Hepatocyte (in vitro differentiated cells): ENCODE results near the gene ABLIM2. TPM values are rescaled to one million over a fixed set of nuclear protein-coding genes. Genes with fewer than 3 reads are reported as not detected.
A peak's percentile ranks its signal among the peaks of the same experiment; 100 is the strongest.

Source experiments
- DNase-seq: peaks from one replicate; pipeline ENCODE4 v3.0.0-alpha.2; 2016; ENCODE audit warnings: low spot score
- H2AFZ ChIP-seq: fragments of 200-600 bp; sonication (generic); 2 replicates; pipeline ENCODE4 v1.6.0; 2016; ENCODE audit warnings: antibody characterized with exemption, mild to moderate bottlenecking
- H3K27ac ChIP-seq: fragments of 200-600 bp; sonication (generic); 2 replicates; pipeline ENCODE4 v1.5.1; 2016; ENCODE audit warnings: mild to moderate bottlenecking
- H3K27me3 ChIP-seq: fragments of 200-600 bp; sonication (generic); 2 replicates; pipeline ENCODE4 v1.6.1; 2016
- H3K36me3 ChIP-seq: fragments of 200-600 bp; sonication (generic); replicated peaks from 2 replicates; pipeline ENCODE4 v1.5.1; 2016; ENCODE audit warnings: low read depth; ENCODE audit not compliant: insufficient read depth
- H3K4me1 ChIP-seq: fragments of 200-600 bp; sonication (generic); 2 replicates; pipeline ENCODE4 v1.5.1; 2016; ENCODE audit warnings: mild to moderate bottlenecking, moderate library complexity; ENCODE audit not compliant: insufficient read depth
- H3K4me2 ChIP-seq: fragments of 200-600 bp; sonication (generic); 2 replicates; pipeline ENCODE4 v1.6.0; 2016
- H3K4me3 ChIP-seq: fragments of 200-600 bp; sonication (generic); 2 replicates; pipeline ENCODE4 v1.5.1; 2016; ENCODE audit warnings: mild to moderate bottlenecking
- H3K79me2 ChIP-seq: fragments of 200-600 bp; sonication (generic); 2 replicates; pipeline ENCODE4 v1.6.0; 2017; ENCODE audit warnings: mild to moderate bottlenecking
- H3K9me2 ChIP-seq: fragments of 200-600 bp; sonication (generic); replicated peaks from 2 replicates; pipeline ENCODE4 v1.6.0; 2017; ENCODE audit warnings: mild to moderate bottlenecking; ENCODE audit not compliant: insufficient read depth
- H3K9me3 ChIP-seq: fragments of 200-600 bp; sonication (generic); 2 replicates; pipeline ENCODE4 v1.5.1; 2016; ENCODE audit warnings: low read depth, mild to moderate bottlenecking
- H4K20me1 ChIP-seq: fragments of 200-600 bp; sonication (generic); 2 replicates; pipeline ENCODE4 v1.6.0; 2016; ENCODE audit warnings: mild to moderate bottlenecking; ENCODE audit not compliant: insufficient read depth, poor library complexity, severe bottlenecking
- EZH2 ChIP-seq: fragments of 200-600 bp; sonication (generic); IDR thresholded peaks from 2 replicates; pipeline ENCODE4 v1.6.1; 2016; ENCODE audit warnings: antibody characterized with exemption, mild to moderate bottlenecking, borderline replicate concordance
- EZH2phosphoT487 ChIP-seq: fragments of 200-600 bp; sonication (generic); IDR thresholded peaks from one replicate; pipeline ENCODE4 v1.6.1; 2018; ENCODE audit warnings: antibody characterized with exemption, mild to moderate bottlenecking, low read depth, moderate library complexity; ENCODE audit not compliant: unreplicated experiment, severe bottlenecking
- WGBS: methylation state at CpG from one replicate; pipeline ENCODE4 v1.1.6; 2016; ENCODE audit warnings: low lambda C conversion rate; ENCODE audit errors: missing lambda C conversion rate; 5-methylcytosine and 5-hydroxymethylcytosine counted together
- polyA plus RNA-seq: library from polyadenylated mRNA; unstranded; fragments of >200 nt; fragmentation: Nextera tagmentation; extraction: Ambion mirVana; gene quantifications from 2 replicates; pipeline ENCODE4 v1.2.1, GENCODE V29; 2016
- total RNA-seq: library from RNA; depleted of rRNA; stranded (reverse); fragments of >200 nt; gene quantifications from 2 replicates; pipeline ENCODE4 v1.2.3, GENCODE V29; 2014
- TF ChIP-seq, protein P1 (sequence below): fragments of 200-600 bp; sonication (generic); IDR thresholded peaks from 2 replicates; pipeline ENCODE4 v1.5.1; 2016; ENCODE audit warnings: antibody characterized with exemption, mild to moderate bottlenecking; ENCODE audit not compliant: poor library complexity

ABLIM2 gene
- total and polyA plus RNA-seq, 2 experiments from 2014 or later, result 1.7 to 2.0 TPM

GRCh38 chr4:7962609-7963508, 195.8 kb downstream of the ABLIM2 start:
- Histone ChIP-seq H3K4me2 (no peak overlapping the region), H3K27ac (no peak overlapping the region), H3K4me1 (peaks cover 11% of the 10 kb centered on the region), H3K9me3 (no peaks in the 10 kb centered on the region), H3K36me3 (no peaks in the 10 kb centered on the region), H3K9me2 (no peaks in the 10 kb centered on the region), H2AFZ (no peak overlapping the region), H3K79me2 (no peaks in the 10 kb centered on the region), H3K4me3 (no peak overlapping the region), H4K20me1 (no peaks in the 10 kb centered on the region), H3K27me3 (no peaks in the 10 kb centered on the region)
- no peak for DNase-seq
- TF ChIP-seq, protein P1, sequence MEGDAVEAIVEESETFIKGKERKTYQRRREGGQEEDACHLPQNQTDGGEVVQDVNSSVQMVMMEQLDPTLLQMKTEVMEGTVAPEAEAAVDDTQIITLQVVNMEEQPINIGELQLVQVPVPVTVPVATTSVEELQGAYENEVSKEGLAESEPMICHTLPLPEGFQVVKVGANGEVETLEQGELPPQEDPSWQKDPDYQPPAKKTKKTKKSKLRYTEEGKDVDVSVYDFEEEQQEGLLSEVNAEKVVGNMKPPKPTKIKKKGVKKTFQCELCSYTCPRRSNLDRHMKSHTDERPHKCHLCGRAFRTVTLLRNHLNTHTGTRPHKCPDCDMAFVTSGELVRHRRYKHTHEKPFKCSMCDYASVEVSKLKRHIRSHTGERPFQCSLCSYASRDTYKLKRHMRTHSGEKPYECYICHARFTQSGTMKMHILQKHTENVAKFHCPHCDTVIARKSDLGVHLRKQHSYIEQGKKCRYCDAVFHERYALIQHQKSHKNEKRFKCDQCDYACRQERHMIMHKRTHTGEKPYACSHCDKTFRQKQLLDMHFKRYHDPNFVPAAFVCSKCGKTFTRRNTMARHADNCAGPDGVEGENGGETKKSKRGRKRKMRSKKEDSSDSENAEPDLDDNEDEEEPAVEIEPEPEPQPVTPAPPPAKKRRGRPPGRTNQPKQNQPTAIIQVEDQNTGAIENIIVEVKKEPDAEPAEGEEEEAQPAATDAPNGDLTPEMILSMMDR, result no peak
- TF ChIP-seq EZH2phosphoT487 (no peak), EZH2 (no peak)
- 88% methylated on average over 17 of the region's 17 CpGs for WGBS

GRCh38 chr4:7960790-7961655, 197.6 kb downstream of the ABLIM2 start:
- H3K4me1 ChIP-seq, result peaks cover 19% of the 10 kb centered on the region
- no peak overlapping the region for H2AFZ ChIP-seq
- H3K9me3 ChIP-seq, result no peaks in the 10 kb centered on the region
- H3K27ac ChIP-seq, result peak overlapping the region; percentile 56
- no peaks in the 10 kb centered on the region for H3K9me2 ChIP-seq
- H3K4me3 ChIP-seq, result no peak overlapping the region
- H3K36me3 ChIP-seq, result no peaks in the 10 kb centered on the region
- no peaks in the 10 kb centered on the region for H3K27me3 ChIP-seq
- peak overlapping the region; percentile 7 for H3K4me2 ChIP-seq
- DNase-seq, result peak; percentile 80
- WGBS, result 71% methylated on average over 19 of the region's 19 CpGs
- TF ChIP-seq, protein P1, result no peak
- TF ChIP-seq EZH2, result no peak
- no peak for TF ChIP-seq EZH2phosphoT487
- no peaks in the 10 kb centered on the region for H4K20me1 ChIP-seq
- no peaks in the 10 kb centered on the region for H3K79me2 ChIP-seq

- Histone ChIP-seq H3K9me3 (no peaks in the 10 kb centered on the region), H3K4me1 (peaks cover 19% of the 10 kb centered on the region), H3K27me3 (no peaks in the 10 kb centered on the region), H3K36me3 (no peaks in the 10 kb centered on the region), H4K20me1 (no peaks in the 10 kb centered on the region), H3K79me2 (no peaks in the 10 kb centered on the region), H3K4me2 (no peak overlapping the region), H3K27ac (peak overlapping the region; percentile 37), H3K4me3 (no peak overlapping the region), H2AFZ (no peak overlapping the region), H3K9me2 (no peaks in the 10 kb centered on the region)
- DNase-seq, result no peak
- TF ChIP-seq EZH2phosphoT487, result no peak
- TF ChIP-seq EZH2, result no peak
- TF ChIP-seq, protein P1, result no peak
- 86% methylated on average over 11 of the region's 11 CpGs for WGBS
Observed at GRCh38 chr4:7960017-7960789, 198.4 kb downstream of the ABLIM2 start.
